ENCODE measurements around the gene PARK7.
A peak's percentile ranks its signal among the peaks of the same experiment; 100 is the strongest.

The PARK7 gene

DNA sequence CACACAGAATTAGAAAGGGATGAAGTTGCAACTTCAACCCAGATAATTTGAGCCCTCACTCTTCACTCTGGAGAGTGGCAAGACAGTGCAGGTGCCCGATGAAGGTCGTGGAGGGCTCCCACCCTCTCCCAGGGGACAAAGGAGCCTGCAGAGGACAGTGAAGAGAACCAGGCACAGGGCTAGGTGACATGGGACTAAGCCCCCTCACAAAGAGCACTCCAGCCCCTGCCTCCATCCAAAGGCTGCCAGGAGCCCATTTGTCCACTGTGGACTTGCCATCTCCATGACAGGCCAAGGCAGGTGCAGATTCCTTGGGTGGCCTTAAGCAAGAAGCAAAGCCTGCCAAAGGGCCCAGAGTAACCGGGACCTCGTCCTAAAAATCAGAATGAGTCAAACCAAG, 49.5 kb downstream of the PARK7 start:
- DNase-seq, result no peak

DNA sequence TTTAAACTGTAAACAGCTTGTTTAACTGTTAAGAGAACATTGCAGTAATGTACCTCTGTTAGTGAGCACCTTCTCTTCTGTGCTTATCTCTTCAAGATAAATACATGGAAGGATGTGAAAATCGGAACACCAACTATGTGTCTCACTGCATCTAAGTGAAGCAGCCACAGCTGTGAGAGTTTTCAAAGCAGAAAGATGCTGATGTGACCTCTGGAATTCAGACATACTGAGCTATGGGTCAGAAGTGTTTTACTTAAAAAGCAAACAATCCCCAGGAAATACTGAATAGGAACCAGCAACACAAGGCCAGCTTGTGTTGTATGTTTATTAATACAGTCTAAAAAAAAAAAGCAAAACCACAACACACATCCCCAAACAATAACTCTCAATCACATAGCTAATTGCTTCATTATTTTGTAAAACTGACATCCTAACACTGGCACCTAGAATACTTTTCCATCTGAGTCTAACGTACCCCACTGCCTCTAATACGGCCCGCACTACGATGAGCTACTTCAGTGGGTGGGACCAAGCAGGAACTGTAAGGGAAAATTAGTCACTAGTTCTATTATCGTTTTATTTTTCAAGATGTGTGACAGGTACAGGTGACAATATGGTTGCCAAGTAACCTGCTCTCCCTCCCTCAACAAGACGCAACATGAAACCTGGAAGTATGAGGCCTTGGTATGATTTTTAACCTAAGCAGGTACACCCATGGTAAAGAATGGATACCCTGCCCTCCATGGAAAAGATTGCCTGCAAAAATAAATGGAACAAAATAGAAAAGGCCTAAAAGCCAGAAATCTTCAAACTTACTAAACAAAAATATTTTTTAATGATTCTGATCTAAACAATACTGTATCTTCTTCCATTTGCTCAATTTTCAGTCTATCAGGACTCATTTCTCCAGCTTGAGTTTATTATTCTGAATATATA, 50.7 kb downstream of the PARK7 start:
- DNase-seq, result no peak

DNA sequence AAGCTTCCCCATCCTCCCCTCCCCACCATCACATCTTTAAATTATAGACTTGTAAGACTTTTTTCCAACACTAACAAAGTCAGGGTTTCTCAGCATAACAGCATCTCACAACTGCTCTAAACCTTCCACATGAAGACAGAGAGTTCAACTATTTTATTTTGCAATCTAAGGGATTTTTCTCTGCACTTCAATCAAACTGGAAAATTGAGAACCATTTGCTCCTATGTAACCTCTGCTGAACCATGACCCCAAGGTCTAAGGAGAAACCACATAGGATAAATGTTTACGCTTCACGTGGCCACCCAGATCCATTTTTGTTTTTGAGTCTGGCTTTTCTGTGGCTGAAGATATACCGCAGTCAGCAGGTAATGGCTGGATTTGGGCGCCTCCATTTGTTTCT, 51.4 kb downstream of the PARK7 start:
- DNase-seq, result no peak

DNA sequence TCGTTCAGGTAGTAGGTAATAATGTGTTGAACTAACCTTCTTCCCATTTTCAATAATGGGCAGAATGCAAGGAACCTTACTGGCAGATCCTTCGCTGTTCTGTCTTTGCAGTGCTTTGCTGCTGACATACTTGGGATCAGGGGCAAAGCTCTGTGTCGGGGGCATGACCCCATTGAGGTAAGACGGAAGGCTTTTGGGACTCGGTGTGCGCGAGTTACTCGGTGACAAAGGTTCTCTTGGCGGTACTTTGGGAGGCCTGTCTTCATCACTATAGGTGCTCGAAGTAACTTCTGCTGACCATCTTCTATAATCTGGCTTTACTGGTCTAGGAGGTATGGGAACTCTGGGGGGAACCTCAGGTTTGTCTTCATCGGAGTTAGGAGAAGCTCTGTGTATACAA, 51.9 kb downstream of the PARK7 start:
- no peak for DNase-seq

DNA sequence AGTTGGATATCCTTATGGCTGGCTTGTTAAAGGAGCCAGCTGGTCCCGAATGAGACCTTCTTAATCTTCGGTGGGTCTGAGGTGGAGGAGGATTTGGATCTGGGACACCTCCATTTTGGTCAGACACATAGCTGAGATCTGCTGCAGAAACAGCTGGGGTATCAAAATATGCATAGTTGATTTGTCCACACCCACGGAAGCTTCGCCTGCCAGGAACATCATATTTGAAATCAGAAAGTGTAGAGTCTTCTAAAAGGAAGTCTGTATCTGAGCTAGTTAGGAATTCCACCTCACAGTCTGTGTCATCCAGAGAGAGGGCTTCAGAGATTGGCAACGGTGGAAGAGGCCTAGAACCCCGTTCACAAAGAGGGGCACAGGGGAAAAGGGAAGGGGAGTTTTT, 52.3 kb downstream of the PARK7 start:
- DNase-seq, result no peak

DNA sequence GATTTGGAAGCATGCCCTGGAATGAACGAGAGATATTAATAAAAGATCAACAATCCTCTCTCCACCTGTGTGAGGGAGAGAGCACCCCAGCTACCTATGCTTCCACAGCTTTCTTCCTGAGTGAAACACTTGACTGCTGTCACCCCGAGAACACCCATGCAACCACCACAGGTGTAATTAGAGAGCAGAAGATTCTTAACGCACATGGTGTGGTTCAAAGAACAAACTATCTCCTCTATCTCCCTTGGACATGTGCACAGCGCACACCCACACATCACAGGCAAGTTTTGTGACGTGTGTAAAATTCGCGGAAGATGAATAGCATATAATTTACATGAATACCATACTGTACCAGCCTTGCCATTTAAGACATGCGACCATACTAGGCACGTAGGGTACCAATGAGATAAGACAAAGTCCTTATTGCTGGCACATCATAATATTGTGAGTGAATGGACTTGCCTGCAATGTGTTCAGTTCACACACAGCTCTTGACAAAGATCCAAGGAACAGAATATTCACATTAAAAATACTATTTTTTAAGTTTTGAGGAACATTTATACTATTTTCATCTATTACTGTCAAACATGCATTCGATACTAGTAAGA, 53.0 kb downstream of the PARK7 start:
- DNase-seq, result no peak

DNA sequence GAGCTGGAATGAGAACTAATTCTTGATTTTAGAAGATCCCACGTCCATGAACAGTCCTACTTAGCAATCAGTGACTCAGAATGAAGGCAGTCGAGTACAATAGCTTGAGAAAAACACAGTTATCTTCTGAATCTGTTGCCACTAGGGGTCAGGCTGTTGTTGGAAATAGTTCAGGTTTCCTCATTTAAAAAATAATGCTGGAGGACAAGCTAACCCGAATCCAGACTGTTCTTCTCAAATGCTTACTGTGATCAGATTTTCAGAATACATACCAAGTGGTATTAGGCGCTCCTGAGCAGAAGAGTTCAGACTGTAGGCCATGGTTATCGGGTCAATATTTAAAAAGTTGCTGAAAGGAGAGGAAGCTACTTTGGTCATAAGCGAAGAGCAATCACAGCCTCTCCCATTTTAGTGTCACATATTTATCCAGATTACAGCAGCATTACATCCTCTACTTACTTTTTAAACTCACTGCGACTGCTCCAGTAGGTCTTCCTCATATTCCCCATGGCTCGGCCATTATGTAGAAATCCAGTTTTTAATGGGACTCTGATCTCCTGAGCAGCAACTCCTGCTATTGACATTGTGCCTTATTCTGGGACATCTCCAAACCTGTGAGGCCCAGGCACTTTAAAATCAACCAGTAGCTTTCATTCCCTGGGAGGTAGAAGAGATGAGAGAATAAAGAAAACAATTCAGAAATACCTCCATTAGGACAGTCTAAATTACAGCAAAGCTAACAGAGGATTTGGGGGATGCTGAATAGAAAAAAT, 53.7 kb downstream of the PARK7 start:
- DNase-seq, result peak in 1 of 2 donors; percentile 32

DNA sequence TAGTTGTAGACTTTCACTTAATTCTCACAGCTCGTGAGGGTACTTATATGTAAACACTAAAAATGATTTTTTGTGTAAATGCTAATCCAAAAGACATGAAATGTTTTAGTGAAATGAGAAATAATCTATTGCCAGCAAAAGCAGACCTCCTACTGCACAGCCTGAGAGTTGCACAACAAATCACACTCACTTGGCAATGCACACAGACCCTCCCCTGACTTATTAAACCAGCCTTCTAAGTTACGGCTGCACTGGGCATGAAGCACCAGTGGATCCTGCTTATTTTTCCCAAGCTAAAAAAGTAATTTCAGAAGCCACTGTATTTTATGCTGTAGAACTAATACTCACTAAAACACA, 54.3 kb downstream of the PARK7 start:
- DNase-seq, result no peak

DNA sequence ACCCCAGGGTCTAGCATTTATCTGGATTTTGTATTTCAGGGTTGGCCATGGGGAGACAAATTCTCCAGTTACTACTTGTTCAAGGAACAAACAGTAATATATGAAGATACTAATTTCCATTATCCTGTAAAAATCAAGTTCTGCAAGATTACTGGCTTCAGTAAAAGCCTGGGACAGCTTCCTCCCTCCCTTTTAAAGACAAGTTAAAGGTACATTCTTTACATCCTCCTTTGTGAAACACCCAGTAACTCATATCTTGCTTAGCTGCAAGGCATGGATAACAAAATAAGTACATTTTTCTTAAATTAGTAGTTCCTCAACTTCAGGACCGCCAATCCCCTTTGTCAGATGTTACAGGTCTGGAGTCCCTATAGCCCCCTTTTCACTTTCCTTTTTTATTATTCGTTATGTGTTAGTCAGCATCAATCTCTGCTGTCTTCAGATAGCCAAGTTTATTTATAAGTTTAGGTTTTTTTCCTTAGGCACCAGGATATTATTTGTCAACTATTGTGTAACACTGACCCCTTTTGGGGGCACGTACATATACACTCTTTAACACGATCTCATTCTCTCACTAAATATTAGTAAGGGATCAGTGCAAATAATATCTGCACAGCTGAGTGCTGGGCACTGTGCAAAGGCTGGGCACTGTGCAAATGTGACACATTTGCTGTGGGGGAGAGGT, 54.8 kb downstream of the PARK7 start:
- no peak for DNase-seq

DNA sequence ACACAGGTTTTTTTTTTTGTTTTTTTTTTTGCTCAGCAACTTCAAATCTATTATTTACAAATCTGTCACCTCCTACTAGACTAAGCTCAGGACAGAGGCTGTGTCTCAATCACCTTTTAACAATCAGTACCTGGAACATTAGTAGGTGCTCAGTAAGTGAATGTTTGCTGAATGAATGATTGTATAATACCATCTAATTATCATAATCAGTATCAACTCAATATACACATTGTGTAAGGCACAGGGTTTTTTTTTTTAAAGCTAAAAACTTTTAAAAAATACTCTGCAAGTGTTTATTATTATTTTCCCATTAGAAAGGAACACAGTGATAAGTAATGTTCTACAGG, 55.4 kb downstream of the PARK7 start:
- no peak for DNase-seq

DNA sequence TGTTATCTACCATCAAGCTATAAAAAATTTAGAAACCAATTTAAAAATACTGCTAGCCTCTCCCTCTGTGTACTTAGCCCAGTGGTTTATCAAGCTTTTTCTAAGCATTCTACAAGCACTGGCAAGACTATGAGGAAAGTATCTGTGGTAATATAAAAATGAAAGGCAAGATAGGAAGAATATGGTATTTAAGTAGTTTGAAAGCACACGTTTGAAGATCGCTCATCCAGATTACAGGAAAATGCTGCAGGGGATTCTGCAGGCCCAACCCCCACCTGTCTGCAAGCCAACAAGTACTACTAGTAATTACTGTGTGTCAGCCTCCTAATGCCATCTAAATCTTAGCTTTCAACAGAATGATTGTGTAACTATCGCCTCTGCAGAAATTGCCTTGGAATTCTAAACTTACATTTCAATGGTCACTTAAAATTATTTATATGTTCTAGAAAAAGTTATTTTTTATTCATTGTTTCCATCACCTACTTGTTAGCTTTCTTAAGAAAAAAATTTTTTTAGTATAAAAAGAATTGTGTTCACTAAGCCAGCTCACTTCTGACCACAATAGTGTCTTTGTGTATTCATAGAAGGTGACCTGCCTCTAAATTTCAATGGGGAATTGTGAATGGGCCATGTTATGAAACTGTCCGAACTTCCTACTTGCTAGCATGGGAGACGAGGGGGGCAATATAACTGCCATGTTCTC, 56.1 kb downstream of the PARK7 start:
- no peak for DNase-seq

DNA sequence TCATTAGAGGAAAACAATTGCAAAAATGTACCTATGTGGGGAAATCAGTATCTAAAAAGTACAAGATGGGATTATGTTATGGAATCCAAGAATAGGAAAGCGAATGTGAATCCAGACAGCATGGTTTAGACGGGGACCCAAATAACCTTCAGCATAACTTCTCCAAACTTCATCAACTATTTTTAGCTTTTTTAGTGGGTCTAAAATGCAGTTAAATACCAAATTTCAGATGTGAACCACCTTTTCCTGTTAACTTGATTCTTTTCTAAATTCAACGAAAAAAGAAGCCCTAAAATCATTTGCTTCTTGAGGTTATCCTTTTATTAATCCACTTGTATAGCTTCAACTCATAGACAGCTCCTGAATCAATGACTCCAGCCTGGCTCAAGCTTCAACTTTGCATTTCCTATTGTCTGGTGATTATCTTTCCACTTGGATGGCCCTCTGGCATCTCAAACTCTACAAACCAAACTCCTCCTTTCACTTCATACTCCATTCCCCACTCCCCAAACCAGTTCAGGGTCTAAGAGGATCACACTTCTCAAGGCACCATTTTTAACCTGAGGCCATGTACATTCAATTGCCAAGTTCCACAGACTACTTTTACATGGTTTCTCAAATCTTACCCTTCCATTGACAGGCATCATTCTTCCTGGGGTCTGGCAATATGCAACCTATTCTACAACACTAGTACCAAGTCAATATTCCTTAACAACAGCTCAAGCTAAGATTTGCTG, 57.1 kb downstream of the PARK7 start:
- DNase-seq, result no peak

DNA sequence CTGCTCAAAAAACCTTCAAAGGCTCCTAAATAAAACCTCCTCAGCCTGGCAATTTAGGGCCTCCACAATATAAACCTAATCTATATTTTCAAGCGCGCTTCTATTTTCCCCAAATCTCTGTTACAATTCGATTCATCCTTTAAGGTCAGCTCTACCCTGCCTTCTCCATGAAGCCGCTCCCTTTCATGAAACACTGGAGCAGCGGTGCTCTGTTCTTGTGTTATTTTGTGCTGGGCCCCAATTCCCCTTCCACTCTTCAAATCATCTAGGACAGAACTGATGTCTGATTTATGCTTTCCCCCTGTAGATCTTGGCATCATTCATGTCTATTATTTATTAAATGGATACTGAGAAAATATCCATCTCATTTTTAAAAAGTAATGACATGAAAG, 57.7 kb downstream of the PARK7 start:
- no peak for DNase-seq

DNA sequence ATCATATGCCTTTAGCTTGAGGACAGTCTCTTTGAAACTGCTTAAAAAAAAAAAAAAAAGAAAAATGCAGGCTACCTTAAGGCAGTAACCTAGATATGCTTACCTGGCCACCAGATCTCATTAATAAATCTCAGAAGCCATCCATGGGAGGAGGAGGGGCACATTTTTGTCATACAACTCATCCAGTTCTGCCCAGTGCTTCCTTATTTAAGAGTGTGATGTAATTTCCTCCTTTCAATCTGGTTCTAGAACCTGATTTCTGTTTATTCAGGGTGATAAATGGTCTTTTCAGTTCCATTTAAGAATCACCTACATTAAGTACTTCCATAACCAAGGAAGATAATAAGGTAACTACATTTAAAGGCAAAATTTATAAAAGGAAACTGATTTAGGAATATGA, 58.5 kb downstream of the PARK7 start:
- no peak for DNase-seq

DNA sequence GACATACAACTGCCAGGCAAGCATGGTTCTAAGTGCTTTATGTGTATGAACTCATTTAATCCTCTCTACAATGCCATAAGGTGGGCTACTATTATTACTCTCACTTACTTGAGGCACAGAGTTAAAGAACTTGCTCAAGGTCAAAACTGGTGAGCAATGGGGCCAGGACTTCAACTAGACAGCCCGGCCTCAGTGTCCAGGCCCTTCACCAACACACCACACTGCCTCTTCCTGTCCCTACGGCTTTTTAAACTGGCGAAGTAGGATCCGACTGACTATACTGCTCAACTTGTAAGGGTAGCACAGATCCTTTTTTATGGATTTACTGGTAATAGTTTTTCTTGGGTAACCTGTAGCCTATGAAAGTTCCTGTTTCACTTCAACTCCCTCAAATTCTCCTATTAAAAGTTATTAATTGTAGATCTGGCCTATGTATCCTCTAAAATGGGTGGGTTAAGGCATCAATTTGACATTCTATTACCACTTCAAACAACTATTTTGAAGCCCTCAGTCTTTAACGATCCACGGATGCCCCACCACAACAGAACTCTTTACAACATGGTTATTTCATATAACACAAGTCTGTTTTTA, 60.3 kb downstream of the PARK7 start:
- DNase-seq, result no peak

DNA sequence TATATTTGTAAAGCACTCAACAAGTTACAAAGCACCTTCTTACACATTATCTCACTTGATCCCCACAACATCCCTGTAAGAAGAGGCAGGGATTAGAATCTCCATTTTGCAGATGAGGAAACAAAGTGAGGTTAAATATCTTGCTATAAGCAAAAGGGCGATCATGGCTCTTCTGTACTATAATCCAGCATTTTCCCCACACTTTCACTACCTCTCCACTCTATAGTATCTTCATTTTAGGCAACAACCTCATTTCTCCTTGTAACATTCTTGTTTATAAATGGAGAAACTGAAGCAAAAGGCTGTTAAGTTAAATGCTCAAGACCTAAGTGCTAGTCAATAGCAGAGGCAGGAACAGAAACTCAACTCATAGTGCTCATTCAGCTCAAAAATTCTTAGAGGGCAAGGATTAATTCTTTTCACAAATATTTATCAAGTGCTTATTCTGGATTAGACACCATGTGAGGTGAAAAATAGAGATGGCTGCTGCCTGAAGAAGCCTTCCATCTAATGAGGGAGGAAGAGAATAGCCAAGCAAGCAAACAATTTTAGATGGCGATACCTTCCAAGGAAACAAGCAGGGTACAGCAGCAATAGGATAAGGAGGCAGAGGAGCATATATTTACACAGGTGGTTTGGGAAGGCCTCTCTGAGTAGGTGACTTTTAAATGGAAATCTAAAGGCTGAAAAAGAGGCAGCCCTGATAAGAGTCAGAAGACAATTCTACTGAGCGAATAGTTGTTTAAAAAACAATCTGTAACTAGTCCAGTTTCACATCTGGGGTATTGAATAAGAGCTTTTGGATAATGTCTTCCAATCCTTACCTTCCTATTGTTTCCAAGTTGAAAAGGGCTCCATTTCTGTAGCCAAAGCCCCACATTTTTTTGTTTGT, 61.1 kb downstream of the PARK7 start:
- no peak for DNase-seq

DNA sequence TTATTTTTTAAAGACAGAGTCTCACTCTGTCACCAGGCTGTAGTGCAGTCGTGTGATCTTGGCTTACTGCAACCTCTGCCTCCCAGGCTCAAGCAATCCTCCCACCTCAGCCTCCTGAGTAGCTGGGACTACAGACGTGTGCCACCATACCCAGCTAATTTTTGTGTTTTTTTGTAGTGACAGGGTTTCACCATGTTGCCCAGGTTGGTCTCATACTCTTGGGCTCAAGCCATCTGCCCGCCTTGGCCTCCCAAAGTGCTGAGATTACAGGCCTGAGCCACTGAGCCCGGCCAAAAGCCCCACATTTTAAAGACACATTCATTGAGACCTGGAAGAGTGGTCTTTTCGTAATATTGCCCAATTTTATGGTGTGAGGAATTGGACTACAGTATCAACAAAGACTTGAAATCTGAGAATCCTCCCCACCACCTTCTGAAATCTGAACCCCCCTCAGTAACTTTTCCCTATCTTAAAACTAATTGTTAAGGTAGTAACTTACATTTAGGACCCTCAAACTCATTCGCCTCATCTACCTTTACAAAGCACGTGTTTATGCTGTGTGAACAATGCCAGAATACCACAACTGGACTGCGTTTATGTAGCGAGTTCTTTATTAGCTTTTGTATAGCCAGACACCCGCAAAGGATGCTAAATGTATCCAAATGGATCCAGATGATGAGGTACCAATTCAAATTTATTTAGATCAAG, 61.9 kb downstream of the PARK7 start:
- DNase-seq, result no peak

DNA sequence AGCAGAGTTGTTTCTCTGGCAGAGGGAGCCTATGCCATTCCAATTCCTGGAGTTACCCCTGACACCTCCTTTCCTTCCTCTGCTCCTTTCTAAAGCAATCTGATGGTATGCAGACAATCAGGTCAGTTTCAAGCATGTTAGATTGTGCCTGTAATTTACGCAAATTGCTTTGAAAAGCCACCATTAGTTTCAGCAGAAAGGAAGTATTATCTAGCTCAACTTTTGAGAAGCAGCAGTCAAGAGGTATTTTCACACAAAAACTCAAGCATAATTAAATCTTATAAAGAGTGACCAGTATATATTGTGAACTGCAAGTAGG, 62.4 kb downstream of the PARK7 start:
- no peak for DNase-seq

DNA sequence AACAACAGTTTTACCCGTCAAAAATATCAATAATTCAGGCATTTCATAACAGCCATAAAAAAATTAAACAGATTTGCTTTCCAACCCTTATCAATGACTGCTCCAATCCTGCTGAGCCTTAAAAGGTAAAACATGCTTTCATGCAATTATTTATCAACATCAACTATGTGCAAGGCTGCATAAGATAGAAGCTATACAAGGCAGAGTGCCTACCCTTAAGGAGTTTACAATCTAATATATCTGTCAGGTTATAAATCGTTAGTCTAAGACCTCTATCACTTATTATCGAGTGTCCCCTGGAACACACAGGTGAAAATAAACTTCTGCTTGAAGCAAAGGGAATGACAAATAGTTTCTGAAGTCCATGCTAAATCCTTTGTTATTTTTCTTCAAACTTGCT, 62.8 kb downstream of the PARK7 start:
- DNase-seq, result no peak

DNA sequence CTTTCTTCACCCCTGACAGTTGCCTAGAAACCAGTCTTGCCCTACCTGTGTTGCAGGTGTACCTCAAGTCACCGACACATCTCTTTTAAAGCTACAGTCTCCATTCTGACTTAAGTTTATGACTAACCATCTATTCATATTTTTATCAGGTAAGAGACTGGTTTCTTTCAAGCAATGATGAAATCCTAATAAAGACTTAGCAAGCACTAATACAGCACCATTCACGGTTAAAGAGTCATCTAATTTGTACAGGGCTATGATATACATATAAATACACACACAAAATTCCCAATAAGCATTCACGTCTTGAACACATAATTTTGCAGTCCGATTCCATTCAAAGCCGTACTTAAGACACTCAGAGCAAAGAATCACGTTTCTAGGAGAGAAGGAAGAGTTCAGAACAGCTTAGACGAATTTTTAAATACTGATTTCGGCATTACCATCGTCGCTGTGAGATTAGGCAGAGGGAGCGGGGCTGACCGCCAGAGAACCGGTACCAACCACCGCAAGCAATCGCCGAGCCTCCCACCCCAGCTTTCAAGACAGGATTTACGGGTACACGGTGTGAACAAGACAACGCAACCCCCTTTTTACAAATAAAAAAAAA, 63.7 kb downstream of the PARK7 start:
- DNase-seq, result no peak

Measured in stimulated activated CD4-positive, alpha-beta T cell treated with anti-CD3 and anti-CD28 coated beads, Interleukin-2, amount 100 ng/mL, for 48 hours (primary cell).